ENCODE results near the gene AP3S2.

DNA sequence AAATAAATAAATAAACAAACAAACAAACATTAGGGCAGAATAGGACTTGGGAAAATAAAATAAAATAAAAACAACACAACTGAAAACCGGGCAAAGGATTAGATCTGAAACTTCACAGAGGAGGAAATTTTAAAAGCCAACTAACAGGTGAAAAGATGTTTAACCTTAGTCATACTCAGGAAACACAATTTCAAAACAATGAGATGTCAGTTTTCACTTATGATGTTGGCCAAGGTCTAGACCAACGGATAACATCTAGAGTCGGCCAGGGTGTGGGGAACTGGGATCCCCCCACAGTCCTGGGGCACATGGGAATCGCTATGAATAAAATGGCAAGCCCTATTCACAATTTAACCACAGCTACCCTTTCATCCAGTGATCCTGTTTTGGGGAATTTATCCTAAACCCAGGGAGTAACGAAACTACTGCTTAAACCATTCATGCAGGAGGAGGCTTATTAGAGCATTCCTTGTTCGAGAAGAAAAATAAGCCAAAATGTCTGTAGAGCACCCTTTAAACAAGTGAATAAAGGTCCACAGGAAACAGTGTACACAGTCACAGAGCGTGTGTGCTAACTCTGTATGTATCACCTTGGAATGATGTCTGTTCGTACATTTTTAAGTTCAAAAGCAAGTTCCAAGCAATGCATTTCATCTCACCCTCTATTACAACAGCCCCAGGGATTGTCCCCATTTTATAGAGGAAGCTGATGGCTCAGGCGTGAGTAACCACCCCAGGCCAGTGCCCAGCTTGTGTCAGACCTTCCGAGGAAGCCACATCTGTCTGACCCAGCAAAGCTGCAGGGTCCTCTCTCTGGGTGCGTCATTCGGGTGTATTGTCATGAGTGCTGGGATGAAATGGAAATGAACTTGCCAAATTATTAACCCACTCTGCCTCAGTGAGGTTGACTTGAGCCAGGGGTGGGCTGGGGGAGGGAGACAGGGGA lies 72.9 kb downstream of the AP3S2 start:
- TF ChIP-seq, protein P1, sequence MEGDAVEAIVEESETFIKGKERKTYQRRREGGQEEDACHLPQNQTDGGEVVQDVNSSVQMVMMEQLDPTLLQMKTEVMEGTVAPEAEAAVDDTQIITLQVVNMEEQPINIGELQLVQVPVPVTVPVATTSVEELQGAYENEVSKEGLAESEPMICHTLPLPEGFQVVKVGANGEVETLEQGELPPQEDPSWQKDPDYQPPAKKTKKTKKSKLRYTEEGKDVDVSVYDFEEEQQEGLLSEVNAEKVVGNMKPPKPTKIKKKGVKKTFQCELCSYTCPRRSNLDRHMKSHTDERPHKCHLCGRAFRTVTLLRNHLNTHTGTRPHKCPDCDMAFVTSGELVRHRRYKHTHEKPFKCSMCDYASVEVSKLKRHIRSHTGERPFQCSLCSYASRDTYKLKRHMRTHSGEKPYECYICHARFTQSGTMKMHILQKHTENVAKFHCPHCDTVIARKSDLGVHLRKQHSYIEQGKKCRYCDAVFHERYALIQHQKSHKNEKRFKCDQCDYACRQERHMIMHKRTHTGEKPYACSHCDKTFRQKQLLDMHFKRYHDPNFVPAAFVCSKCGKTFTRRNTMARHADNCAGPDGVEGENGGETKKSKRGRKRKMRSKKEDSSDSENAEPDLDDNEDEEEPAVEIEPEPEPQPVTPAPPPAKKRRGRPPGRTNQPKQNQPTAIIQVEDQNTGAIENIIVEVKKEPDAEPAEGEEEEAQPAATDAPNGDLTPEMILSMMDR (IDR thresholded peaks at IDR 0.05): no peak
- TF ChIP-seq POLR2A (IDR thresholded peaks at IDR 0.05): no peak
